GM23338 (cell line): Measurements from ENCODE around the gene REM2. TPM values are rescaled to one million over a fixed set of nuclear protein-coding genes. Genes with fewer than 3 reads are reported as not detected.

Experiments
- ATAC-seq: fragments of 200-7000 bp; cut with Tn5 transposase; 3 replicates; pipeline ENCODE4 v1.9.1; 2020
- DNase-seq: peaks from one replicate; pipeline ENCODE4 v3.0.0-alpha.2; 2015; ENCODE audit warnings: low spot score
- H2AFZ ChIP-seq: fragments of 200-600 bp; sonication (generic); 2 replicates; pipeline ENCODE4 v1.8.0; 2016; ENCODE audit warnings: antibody characterized with exemption, mild to moderate bottlenecking, moderate library complexity
- H3F3A ChIP-seq: fragments of 200-600 bp; sonication (generic); replicated peaks from 2 replicates; pipeline ENCODE4 v1.8.0; 2017; ENCODE audit warnings: antibody characterized with exemption, mixed run types, low read depth
- H3K27ac ChIP-seq: fragments of 200-600 bp; sonication (generic); 2 replicates; pipeline ENCODE4 v1.6.1; 2016; ENCODE audit warnings: low read depth
- H3K27me3 ChIP-seq: fragments of 200-600 bp; sonication (generic); 2 replicates; pipeline ENCODE4 v1.8.0; 2016; ENCODE audit warnings: mild to moderate bottlenecking, mixed run types, moderate library complexity; ENCODE audit not compliant: insufficient read depth
- H3K36me3 ChIP-seq: fragments of 200-600 bp; sonication (generic); 2 replicates; pipeline ENCODE4 v1.8.0; 2016; ENCODE audit warnings: mild to moderate bottlenecking; ENCODE audit not compliant: insufficient read depth
- H3K4me1 ChIP-seq: fragments of 200-600 bp; sonication (generic); 2 replicates; pipeline ENCODE4 v1.8.0; 2016; ENCODE audit warnings: mild to moderate bottlenecking, moderate library complexity; ENCODE audit not compliant: insufficient read depth
- H3K4me2 ChIP-seq: fragments of 200-600 bp; sonication (generic); 2 replicates; pipeline ENCODE4 v1.7.1; 2017; ENCODE audit warnings: mixed run types
- H3K4me3 ChIP-seq: fragments of 200-600 bp; sonication (generic); 2 replicates; pipeline ENCODE4 v1.6.1; 2016; ENCODE audit warnings: mixed run types
- H3K79me2 ChIP-seq: fragments of 200-600 bp; sonication (generic); replicated peaks from 2 replicates; pipeline ENCODE4 v1.8.0; 2017; ENCODE audit warnings: mild to moderate bottlenecking; ENCODE audit not compliant: insufficient read depth
- H3K9me2 ChIP-seq: fragments of 200-600 bp; sonication (generic); 2 replicates; pipeline ENCODE4 v1.8.0; 2017; ENCODE audit not compliant: insufficient read depth
- H4K20me1 ChIP-seq: fragments of 200-600 bp; sonication (generic); replicated peaks from 2 replicates; pipeline ENCODE4 v1.8.0; 2017; ENCODE audit warnings: mild to moderate bottlenecking; ENCODE audit not compliant: insufficient read depth
- H3K27ac Mint-ChIP-seq: 2 replicates; pipeline ENCODE4 v1.8.0; 2020; ENCODE audit warnings: inconsistent platforms, mild to moderate bottlenecking, moderate library complexity, mixed read lengths
- H3K27me3 Mint-ChIP-seq: 3 replicates; pipeline ENCODE4 v1.8.0; 2022; ENCODE audit warnings: low read depth, mild to moderate bottlenecking, moderate library complexity, mixed read lengths, inconsistent platforms; ENCODE audit not compliant: insufficient read depth, poor library complexity
- H3K36me3 Mint-ChIP-seq: 3 replicates; pipeline ENCODE4 v1.8.0; 2021; ENCODE audit warnings: low read depth, mild to moderate bottlenecking, inconsistent platforms, moderate library complexity, mixed read lengths
- H3K4me1 Mint-ChIP-seq: 3 replicates; pipeline ENCODE4 v1.8.0; 2020; ENCODE audit warnings: mild to moderate bottlenecking, inconsistent platforms, mixed read lengths
- H3K4me3 Mint-ChIP-seq: 3 replicates; pipeline ENCODE4 v1.8.0; 2021; ENCODE audit warnings: moderate library complexity, mild to moderate bottlenecking, inconsistent platforms, mixed read lengths
- H3K9me3 Mint-ChIP-seq: 3 replicates; pipeline ENCODE4 v1.8.0; 2020; ENCODE audit warnings: moderate library complexity, mild to moderate bottlenecking, inconsistent platforms, mixed read lengths
- ETS1 ChIP-seq: IDR thresholded peaks from 2 replicates; pipeline ENCODE4 v1.6.1; 2016; ENCODE audit warnings: antibody characterized with exemption
- NANOG ChIP-seq: IDR thresholded peaks from 2 replicates; pipeline ENCODE4 v1.6.1; 2016; ENCODE audit warnings: antibody characterized with exemption, borderline replicate concordance
- ZNF462 ChIP-seq: fragments of 250-450 bp; sonication (Bioruptor Pico); IDR thresholded peaks from 2 replicates; pipeline ENCODE4 v1.5.0; 2020; ENCODE audit warnings: mild to moderate bottlenecking, moderate library complexity
- polyA plus RNA-seq: library from polyadenylated mRNA; unstranded; fragments of >200 nt; fragmentation: Nextera tagmentation; extraction: Ambion mirVana; gene quantifications from 2 replicates; pipeline ENCODE4 v1.2.1, GENCODE V29; 2016
- total RNA-seq: library from RNA; depleted of rRNA; stranded (reverse); fragments of >200 nt; shearing (Covaris generic); gene quantifications from 2 replicates; pipeline ENCODE4 v1.2.3, GENCODE V29; 2014

The REM2 gene
- total and polyA plus RNA-seq, 2 experiments from 2014 or later, result 0.31 to 2.9 TPM

- Histone ChIP-seq H2AFZ (0 out of 2 replicates have a peak overlapping the region, but pooled peaks have one; percentile 76), H3F3A (peaks cover 10% of the 10 kb centered on the region; the same call in 1 of the 2 replicates), H3K4me1 (peaks cover 4% of the 10 kb centered on the region), H3K27me3 (no peaks in the 10 kb centered on the region), H3K9me2 (no peaks in the 10 kb centered on the region), H3K79me2 (no peaks in the 10 kb centered on the region), H3K36me3 (no peaks in the 10 kb centered on the region), H3K27ac (no peak overlapping the region), H3K4me2 (no peak overlapping the region), H4K20me1 (no peaks in the 10 kb centered on the region), H3K4me3 (no peak overlapping the region)
- no peak for ATAC-seq
- no peak overlapping the region for H3K4me3 Mint-ChIP-seq
- H3K36me3 Mint-ChIP-seq, result no peaks in the 10 kb centered on the region; the same call in 2 of the 3 replicates
- H3K27ac Mint-ChIP-seq, result no peak overlapping the region
- H3K27me3 Mint-ChIP-seq, result peaks cover 3% of the 10 kb centered on the region
- no peak for TF ChIP-seq ZNF462 (CRISPR knock-in tag)
- no peak for TF ChIP-seq ETS1
- no peak for TF ChIP-seq NANOG
- DNase-seq, result peak; percentile 30
- no peaks in the 10 kb centered on the region; the same call in 2 of the 3 replicates for H3K9me3 Mint-ChIP-seq
- H3K4me1 Mint-ChIP-seq, result peaks cover 7% of the 10 kb centered on the region
These were observed 27.9 kb upstream of the REM2 start for GRCh38 chr14:22854963-22855724.
